ENCODE data around the gene PLA2G12A.

The PLA2G12A gene

DNA sequence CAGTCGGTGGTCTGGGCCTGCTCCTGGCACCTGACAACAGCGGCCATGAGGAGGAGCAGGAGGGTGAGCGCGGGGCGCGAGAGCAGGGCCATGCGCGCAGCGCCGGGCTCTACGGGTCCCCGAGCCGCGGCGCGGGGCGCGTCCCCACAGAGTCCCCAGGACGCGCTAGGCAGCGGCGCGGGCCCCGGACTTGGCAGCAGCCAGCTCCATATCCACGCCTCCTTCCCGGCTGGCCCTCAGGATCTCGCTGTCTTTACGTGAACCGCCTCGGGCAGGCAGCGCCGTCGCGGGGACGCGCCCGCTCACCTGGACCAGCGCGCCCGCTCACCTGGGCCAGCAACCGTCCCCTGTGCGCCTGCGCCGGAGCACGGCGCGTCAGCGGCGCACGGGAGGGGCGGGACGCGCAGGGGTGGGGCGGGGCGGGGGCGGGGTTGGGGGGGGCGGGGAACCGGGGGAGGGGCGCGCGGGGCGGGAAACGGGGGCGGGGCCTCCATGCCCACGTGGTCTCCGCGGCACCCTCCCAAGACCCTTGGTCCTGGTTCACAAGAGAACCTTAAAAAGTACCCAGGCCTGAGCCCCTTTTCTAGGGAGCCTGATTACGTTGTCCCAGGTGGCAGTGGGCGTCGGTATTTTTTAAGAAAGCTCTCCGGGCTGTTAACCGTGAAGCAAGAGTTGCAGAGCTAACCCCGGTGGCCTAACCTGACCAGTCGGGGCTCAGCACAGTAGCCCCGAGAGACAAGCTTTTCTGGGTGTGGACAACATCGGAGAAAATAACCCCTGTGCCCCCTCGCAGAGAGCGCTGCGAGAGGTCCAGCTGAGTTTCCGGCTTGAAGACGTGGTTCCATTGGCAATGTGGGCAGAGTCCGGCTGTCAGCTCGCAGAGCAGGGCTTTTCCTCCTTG lies at the start of gene PLA2G12A:
Gene PLA2G12A (minus strand): TSS at position 353 of the 901 bp plus-strand sequence. CDS start 261 bp downstream, at position 92.
- DNase-seq (ENCODE audit: low read depth in 2 of 2), result peak; percentile 58 to 65
- peak within 1 kb of the TSS; percentile 72 to 92 for H3K4me3 ChIP-seq (replicated peaks in 1 of 2; ENCODE audit: low read depth in 2 of 2, low read length in 2 of 2)
- TF ChIP-seq, protein P1, sequence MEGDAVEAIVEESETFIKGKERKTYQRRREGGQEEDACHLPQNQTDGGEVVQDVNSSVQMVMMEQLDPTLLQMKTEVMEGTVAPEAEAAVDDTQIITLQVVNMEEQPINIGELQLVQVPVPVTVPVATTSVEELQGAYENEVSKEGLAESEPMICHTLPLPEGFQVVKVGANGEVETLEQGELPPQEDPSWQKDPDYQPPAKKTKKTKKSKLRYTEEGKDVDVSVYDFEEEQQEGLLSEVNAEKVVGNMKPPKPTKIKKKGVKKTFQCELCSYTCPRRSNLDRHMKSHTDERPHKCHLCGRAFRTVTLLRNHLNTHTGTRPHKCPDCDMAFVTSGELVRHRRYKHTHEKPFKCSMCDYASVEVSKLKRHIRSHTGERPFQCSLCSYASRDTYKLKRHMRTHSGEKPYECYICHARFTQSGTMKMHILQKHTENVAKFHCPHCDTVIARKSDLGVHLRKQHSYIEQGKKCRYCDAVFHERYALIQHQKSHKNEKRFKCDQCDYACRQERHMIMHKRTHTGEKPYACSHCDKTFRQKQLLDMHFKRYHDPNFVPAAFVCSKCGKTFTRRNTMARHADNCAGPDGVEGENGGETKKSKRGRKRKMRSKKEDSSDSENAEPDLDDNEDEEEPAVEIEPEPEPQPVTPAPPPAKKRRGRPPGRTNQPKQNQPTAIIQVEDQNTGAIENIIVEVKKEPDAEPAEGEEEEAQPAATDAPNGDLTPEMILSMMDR (IDR thresholded peaks at IDR 0.05; ENCODE audit: low read depth, low read length), result no peak

DNA sequence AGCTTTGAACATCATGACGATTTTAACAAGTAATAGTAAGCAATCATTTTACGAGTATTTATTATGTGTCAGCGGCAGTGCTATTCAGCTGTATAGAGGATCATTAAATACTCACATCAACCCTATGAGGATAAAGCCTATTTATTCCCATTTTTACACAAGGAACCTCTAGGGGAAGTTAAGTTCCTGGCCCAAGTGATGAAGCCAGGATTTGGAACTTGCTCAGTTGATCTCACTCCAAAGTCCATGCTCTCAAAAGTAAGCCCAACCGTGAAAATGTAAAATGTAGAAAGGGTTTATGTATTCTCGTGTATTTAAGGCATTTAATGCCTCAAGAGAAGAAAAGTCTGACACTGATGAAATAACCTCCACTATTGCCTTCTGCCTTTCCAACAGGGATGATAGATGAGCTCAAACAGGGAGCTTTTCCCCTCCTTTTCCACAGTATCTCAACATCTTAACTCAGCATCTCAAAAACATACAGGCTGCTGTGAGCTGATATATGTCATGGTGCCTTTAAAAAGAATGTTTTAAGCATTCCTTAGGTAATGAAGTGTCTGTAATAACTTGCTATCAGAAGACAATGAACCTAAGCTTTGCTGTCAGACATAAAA lies 35.0 kb upstream of the PLA2G12A start:
- H3K4me3 ChIP-seq (replicated peaks in 1 of 2; ENCODE audit: low read depth in 2 of 2, low read length in 2 of 2), result no peak overlapping the region
- DNase-seq (ENCODE audit: low read depth in 2 of 2), result peak in 1 of 2 donors; percentile 2
- TF ChIP-seq, protein P1 (IDR thresholded peaks at IDR 0.05; ENCODE audit: low read depth, low read length), result no peak

DNA sequence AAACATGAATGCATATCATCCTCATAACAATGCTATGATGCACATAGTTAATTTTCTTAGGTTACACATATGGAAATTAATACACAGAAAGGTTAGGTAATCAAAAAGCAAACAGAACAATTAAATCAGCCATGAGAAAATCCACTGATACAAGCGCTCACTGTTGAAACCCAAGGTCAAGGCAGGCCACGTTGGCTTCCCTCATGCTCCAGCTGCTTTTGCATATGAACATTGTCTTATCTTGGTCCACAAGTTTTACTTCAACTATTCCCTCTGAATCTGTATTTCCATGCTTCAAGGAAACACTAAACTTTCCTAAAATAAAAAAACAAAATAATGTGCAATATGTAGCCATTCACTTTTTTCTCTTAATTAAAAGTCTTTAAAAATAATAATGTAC lies 34.5 kb upstream of the PLA2G12A start:
- TF ChIP-seq, protein P1 (IDR thresholded peaks at IDR 0.05; ENCODE audit: low read depth, low read length), result no peak
- H3K4me3 ChIP-seq (replicated peaks in 1 of 2; ENCODE audit: low read depth in 2 of 2, low read length in 2 of 2), result no peak overlapping the region
- DNase-seq (ENCODE audit: low read depth in 2 of 2), result no peak

DNA sequence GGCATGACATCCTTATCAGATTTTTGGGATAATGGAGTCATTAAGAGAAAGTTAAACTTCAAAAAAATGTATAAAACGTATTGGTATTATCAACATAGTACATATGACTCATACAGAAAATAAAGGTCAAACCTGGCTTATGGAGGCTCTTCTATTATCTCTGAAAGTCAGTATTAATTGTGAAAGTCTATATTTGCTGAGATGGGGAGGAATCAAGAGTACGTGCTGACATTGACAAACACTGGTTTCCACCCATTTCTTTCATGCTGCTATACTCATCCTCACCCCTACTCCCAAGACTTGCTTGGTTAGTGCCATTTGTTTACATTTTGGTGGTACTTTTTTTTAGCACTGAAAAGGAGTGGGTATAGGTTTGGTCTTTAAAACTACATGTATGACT lies 30.8 kb upstream of the PLA2G12A start:
- no peak overlapping the region for H3K4me3 ChIP-seq (replicated peaks in 1 of 2; ENCODE audit: low read depth in 2 of 2, low read length in 2 of 2)
- TF ChIP-seq, protein P1 (IDR thresholded peaks at IDR 0.05; ENCODE audit: low read depth, low read length), result no peak
- no peak for DNase-seq (ENCODE audit: low read depth in 2 of 2)

DNA sequence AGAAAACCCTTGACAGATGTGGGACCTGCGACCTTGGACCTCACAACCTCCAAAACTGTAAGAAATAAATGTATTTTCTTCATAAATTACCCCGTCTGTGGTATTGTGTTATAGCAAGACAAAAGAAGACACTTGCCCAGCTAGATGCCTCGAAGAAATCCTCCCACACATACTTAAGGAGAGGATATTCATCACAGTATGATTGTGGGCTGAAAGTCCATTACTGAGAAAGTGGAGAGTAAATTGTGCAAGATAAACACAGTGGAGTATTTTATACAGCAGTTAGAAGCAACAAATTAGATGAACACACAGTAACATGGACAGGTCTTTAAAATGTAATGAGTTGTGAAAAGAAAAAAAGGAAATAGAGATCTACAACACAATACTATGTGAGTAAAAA lies 25.8 kb upstream of the PLA2G12A start:
- DNase-seq (ENCODE audit: low read depth in 2 of 2), result no peak
- H3K4me3 ChIP-seq (replicated peaks in 1 of 2; ENCODE audit: low read depth in 2 of 2, low read length in 2 of 2), result no peak overlapping the region
- TF ChIP-seq, protein P1 (IDR thresholded peaks at IDR 0.05; ENCODE audit: low read depth, low read length), result no peak

DNA sequence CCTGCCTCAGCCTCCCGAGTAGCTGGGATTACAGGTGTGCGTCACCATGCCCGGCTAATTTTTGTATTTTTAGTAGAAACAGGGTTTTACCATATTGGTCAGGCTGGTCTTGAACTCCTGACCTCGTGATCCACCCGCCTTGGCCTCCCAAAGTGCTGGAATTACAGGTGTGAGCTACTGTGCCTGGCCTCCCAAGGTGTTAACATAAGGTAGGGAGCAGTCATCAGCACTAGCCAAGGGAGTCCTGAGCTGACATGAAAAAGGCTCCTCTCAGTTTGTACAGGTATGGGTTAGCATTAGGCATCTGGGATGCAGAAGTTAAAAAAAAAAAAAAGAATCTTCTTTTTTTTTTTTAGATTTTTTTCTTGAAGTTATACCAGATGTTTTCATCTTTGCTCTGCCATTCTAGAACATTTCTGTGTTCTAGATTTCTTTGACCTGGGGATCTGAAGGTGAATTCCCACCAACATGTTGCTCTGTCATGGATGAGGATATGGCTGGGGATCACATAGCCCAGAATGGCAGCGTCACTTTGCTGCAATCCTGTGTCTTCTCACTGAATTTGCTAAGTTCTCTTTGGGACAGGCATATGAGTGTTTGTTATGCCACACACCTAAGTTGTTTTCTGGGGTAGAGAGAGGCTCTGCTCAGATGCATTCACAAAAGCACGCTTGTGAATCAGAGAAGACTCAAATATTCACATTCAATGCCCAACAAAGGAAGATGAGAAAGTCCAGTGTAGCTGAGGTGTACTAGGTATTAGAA lies 24.4 kb upstream of the PLA2G12A start:
- TF ChIP-seq, protein P1 (IDR thresholded peaks at IDR 0.05; ENCODE audit: low read depth, low read length), result no peak

More for the DNA sequence above, 24.4 kb upstream of the PLA2G12A start:
- no peak for DNase-seq (ENCODE audit: low read depth in 2 of 2)
- H3K4me3 ChIP-seq (replicated peaks in 1 of 2; ENCODE audit: low read depth in 2 of 2, low read length in 2 of 2), result no peak overlapping the region

All from cardiac fibroblast (primary cell).